ENCODE data around the gene AADACL3.

The AADACL3 gene

GRCh38 chr1:12771186-12771585 lies 55.3 kb downstream of the AADACL3 start:
- DNase-seq = no peak

GRCh38 chr1:12772520-12772919 lies 56.6 kb downstream of the AADACL3 start:
- no peak for DNase-seq

GRCh38 chr1:12773438-12773837 lies 57.5 kb downstream of the AADACL3 start, which contains the start of gene PRAMEF12:
Gene PRAMEF12 (plus strand): TSS chr1:12773738. CDS start chr1:12774868, 1,130 bp downstream.
- no peak for DNase-seq

- DNase-seq = no peak
Measured at GRCh38 chr1:12774801-12775345, 59.0 kb downstream of the AADACL3 start.

- DNase-seq = no peak
Measured at GRCh38 chr1:12775443-12775842, 59.5 kb downstream of the AADACL3 start.

GRCh38 chr1:12776801-12777557 lies 61.1 kb downstream of the AADACL3 start:
- DNase-seq = no peak
